ENCODE measurements around the gene MAD1L1.

MAD1L1 gene

DNA sequence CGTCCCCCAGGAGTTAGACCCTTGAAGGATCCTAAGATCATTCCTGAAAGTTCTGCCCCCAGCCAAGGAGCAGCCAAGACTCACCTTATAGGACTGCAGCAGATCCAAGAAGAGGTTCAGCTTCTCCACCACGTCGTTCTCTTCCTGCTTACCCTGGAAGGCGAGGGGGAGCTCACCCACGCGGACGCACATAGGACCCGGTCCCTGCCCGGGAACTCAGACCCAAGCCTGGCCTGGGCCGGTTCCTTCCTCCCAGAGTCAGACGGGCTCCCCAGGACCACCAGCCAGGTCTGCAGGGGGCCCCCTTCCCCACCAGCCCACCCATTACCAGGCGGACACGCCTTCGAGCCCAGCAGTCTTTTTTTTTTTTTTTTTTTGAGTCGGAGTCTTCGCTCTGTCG, 24.9 kb upstream of the MAD1L1 start:
- DNase-seq: no peak

DNA sequence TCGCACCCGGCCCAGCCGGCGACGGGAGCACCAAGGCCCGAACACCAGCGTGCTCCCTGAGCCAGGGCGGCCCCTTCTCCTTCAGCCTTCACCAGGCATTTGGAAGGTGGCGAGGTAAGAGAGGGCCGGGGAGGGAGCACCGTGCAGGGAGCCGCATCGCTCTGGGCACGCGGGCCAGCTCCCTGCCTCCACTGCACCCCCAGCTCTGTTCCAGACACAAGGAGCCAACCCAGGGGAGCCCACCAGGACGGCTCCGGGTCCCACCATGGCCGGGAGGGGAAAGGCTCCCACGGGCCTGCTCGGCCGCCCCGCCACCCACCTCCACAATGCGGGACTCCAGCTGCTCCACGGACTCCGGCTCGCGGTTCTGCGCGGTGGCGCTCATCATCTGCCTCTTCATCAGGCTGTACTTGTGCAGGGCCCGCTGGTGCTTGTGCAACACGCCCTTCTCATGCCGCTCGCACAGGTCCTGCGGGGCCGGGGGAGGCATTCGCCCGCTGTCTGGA, 24.4 kb upstream of the MAD1L1 start:
- DNase-seq: no peak

DNA sequence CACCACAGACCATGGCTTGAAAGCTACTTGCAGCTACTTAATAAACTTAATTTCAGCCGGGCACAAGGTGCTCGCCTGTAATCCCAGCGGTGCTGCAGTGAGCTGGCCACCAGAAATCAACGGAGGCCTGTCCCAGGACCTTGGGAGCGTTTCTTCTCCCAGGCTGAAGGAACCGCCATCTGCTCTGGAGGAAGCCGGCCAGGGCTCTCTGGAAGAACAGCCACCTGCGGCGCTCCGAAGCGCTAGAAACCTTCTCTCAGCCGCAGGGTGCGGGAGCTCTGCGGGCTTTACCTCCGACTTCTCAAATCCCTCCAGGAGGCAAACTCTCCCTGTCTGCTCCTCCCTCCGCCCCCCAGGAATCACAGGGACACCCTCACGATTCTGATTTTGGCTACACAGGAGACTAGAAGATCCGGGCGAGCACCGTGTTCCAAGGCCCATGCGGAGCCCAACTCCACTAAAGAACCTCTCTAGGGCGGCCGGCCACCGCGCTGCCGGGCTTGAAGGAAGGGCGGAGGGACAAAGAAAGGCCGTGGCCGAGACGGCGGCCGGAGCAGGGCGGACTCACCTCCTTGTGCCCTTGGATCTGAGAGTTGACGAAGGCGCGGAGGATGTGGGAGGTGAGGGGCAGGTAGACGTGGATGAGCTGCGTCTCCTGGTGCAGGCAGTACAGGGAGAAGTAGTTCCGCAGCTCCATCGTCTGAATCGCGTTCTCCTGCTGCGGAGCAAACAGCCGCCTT, 23.7 kb upstream of the MAD1L1 start:
- no peak for DNase-seq

DNA sequence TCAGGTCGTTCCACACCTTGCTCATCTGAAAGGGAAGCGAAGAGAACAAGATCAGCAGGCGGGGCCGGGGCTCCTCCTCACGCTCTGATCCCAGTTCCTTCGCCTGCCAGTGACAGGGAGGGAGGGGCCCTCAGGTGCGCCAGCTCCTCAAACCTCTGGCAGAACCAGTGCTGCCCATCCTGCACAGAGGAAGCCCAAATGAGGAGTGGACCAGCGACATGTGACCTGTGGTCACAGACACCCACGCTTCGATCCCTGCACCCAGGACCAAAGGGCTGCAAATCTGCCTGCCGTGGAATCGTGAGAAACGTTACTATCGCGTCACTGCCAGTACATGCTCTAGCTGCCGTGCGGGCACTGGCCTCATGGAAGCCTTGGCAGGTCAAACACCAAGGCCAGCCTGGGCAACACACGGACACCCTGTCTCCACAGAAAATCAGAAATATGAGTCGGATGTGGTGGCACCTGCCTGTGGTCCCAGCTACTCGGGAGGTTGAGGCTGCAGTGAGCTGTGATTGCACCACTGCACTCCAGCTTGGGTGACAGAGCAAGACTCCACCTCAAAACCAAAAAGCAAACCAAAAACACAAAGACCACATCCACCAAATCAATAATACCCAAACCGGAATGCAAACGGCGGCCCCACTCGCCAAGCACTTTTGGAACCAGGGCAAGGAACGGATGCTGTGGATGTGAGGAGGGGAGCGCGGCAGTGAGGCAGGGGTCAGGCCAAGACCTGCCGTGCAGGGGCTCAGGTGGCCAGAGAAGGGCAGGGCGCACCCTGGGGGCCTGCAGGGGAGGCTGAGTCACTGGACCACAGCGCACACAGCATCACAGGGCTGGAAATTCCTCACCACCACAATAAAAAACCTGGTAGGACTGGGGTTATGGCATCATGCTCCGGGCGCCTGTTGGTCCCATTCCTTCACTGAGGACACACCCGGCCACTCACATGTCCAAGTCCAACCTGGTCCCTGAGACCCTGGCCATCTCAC, 22.7 kb upstream of the MAD1L1 start:
- no peak for DNase-seq

DNA sequence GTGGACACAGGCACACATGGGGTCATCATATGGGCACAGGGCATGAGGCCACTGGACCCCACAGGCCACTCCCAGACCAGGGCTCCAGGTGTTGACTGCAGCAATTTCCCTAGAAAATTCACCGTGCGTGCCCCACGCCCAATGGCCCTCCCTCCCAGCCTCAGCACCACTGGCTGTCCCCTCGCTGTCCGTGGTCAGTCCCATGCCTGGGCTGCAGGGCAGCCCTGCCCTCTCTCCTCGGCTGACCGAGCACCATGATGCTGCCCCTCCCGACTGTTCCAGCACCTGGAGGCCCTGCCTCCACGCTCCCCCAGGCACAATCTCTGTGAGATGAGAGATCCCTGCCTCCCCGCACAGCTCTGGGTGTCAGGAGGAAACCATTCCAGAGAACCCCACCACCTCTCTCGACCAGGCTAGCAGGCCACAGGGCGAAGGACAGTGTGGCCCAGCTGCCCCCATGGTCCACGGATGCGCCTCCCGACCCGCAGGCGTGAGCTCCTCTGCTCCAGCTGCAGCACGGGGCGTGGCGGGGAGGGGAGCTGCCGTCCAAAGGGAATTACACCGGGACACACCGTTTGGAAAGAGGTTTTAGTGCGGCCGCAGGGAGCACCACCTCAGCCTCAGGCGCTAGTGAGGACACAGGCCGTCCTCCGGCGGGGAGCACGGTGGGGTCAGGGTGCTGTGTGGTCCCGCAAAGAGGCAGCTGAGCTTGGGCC, 21.8 kb upstream of the MAD1L1 start:
- no peak for DNase-seq

DNA sequence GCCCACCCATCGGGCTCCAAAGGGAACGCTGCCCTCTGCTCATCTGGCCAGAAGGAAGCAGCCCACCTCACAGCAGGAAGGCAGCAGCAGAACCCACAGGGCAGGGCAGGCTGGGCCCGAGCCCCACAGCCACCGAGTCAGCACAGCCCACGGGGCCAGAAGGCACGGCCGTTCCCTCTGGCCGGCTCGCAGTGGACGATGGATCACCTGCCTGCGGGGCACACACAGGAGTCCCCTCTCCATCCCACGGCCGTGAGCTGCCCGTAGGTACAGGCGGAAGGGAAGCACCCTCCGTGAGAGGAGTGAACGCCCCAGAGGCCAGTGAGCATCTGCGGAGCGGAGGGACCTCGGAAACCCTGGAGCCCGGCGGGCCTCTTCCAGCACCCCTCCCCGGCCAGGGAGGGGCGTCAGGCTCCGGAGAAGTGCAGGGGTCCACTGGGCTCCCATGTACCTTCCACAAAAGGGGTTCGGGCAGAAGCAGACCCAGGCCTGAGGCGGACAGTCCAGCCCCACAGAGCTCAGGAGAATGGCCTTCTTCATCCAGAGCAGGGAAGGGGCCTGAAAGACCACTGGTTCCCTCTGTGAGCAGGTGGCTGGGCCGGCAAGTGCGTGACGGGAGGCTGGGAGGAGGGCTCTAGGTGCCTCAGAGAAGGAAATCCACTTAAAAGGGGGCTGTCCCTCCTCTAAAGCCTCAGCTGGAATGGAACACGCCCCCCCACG, 20.9 kb upstream of the MAD1L1 start:
- DNase-seq: no peak

DNA sequence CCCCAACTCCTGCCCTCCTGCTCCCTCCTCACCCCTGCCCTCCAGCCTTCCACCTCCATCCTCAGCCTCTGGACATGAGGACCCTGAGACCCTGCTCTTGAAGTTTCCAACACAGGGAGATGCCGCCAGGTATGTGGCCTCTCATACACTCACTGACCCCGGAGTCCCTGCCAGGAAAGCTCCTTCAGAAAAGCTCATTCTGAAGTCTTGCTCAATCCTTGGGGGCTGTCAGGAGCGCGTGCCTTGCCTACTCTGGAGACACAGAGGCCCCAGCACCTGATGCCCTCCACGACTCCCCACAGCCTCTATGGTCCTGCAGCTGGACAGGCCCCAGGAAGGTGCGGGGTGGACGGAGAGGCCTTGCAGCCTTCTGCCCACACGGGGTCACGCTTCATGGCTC, 20.3 kb upstream of the MAD1L1 start:
- DNase-seq: no peak

DNA sequence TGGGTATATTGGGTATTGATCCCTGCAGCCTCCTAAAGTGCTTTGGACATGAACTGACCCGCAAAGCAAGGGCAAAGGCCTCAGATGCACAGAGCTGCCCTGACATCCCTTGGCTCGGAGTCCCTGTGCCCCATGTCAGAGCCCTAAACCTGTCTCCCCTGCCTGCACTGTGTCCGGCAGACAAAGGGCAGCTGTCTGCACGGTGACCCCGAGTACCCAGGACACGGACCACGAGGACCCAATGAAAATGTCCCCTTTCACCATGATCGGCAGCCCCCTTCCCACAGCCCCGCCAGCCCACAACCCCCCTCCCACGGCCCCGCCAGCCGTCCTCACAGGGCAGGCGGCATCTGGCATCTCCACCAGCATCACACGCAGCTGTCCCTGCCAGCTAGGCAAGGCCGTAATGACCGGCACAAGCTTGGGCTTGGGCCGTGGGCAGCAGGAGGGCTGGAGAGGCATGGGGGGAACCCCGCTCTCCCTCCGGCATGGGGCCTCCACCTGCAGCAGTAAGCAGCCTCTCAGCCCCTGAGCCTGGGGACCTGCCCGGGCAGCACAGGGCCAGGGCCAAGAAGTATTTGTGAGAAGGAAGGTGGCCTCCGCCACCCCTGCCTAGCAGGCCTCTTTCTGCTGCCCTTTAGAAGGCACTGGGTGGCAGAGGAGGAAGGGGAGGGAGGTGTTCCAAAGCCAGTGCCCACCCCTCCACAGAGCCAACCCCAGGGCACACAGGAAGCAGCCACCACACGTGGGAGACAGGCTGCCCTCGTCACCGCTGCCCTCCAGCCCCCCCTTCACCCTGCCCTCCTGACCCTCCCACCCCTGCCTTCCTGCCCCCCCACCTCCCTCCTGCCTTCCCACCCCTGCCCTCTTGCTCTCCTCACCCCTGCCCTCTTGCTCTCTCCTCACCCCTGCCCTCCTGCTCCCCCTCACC, 19.4 kb upstream of the MAD1L1 start:
- DNase-seq: no peak

DNA sequence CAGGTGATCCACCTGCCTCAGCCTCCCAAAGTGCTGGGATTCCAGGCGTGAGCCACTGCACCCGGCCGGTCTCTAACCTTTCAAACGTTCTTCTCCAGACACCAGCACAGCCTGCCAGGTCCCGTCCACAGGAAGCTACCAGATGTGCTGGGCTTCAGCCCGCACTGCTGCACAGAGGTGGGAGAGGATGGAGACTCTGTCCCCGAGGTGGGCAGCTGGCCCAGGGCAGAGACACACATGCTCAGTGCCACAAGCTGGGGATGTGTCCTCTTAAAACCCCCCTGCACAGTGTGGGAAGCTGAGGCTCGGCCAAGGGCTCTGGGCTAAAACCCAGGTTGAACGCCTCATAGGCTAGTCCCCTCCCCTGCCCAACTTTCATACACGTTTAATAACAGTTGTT, 18.6 kb upstream of the MAD1L1 start:
- no peak for DNase-seq

DNA sequence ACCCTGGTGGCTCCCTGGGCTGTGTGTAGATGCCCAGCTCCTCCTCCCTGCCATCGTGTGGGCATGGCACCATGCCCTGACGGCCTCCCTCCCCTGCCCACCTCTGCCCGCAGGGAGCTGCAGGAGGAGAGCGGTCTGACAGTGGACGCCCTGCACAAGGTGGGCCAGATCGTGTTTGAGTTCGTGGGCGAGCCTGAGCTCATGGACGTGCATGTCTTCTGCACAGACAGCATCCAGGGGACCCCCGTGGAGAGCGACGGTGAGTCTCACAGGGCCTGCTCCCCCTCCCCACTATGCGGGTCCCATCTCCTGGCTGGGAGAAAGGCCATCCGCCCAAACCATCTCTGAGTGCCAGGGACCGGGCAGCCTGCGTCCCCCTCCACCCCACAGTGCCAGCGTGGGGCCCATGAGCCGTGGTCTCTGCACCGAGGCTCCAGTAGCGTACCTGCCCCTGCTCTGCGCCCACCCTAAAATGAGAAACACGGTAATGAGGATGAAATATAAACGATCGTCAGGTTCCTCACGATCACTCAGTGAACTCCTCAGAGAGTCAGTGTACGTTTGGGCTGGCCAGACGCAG, 17.1 kb upstream of the MAD1L1 start:
- no peak for DNase-seq

DNA sequence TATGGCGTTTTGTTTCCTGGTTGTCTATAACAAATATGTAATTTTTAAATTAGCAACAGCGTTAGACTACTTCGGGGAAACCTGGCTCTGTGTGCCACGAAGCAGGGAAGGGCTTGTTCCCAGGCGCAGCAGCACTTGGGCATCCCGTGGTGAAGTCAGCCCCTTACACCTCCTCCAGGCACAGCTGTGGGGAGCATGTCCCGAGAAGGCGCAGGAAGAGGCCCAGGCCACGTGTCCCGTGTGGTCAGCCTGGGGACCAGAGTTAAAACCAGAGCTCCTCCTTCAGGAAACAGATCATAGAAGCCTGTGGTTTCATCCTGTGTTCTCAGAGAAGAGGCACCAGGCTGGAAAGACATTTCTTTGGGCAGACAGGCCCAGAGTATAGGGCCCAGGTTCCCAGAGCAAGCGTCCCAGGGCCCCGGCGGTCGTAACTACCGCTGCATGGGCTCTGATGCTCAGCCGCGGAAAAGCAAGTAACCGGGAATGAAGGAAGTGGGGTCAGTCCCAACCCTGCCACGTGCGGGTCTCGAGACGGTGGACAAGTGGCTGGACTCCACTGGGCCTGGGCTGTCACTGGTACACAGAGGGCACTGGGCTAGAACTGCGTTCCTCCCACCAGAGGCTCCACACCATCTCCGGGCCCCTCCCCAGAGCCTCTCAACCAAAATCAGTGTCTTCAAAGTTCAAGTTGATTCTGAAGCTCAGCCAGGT, 16.4 kb upstream of the MAD1L1 start:
- no peak for DNase-seq

DNA sequence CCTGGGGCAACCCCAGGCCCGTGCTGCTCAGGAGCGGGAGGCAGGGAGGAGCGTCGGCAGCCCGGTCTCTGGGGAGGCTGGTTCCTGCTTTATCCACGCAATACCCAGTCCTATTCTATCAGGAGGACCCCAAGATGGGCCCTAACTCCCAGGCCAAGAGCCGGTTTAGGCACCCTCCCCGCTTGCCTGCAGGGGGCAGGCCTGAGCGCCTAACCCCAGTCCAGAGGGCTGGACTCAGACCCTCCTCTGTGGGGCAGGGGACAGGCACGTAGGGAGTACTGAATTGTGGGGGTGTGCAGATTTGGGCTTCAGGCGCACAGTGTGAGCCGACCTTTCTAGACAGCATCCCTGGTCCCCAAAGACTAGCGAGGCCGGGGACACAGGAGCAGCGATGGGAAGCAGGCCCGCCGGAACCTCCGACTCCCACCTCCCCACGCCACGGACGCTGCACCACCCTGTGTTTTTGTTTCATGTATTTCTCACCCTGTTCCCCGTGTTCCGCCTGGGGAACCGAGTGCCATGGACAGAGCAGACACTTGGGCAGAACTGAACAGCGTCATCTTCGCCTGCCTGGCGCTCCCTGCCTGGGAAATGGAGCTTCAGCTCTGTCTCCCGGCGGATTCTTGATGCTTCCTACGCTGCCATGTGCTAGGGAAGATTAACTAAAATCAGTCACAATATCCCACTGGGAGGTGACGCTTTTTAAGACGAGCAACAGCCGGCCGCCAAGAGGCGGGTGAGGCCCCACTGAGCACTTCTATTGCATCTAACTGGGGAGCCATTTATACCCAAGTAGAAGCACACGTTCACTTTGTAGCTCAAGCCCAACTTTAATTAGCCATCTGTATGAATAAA, 14.6 kb upstream of the MAD1L1 start:
- no peak for DNase-seq

DNA sequence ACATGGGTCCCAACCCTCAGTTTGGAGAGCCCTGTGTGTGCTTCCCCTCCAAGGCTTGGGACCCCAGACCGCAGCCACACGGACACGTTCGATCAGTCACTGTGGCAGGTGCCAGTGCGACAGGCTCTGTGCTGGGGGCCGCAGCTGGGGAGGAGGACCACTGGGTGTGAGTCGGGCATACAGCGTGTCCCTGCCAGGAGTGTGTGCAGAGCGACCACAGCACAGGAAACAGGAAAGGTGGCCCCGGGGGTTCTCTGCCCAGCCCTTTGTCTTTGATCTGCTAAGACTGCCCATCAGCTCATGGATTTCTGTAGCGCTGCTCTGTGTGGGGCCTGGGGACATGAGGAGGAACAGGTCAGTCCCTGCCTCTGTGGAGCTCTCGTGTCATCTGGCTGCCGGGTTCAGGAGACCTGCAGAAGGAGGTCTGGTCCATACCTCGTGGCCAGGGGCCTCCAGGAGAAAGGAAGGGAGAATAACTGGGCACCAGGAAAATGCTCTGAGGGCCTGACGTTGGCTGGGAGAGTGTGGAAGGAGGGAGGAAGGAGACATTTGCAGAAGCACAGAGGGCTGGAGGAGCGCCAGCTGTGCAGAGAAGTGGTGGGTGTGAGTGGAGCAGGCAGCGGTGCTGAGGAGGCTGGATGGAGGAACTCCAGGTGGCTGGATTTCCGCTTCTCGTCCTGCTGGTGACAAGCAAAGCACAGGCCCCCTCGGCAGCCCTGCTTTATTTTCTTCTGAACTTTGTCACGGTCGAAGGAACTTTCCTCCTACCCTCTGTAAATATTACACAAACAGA, 13.3 kb upstream of the MAD1L1 start:
- no peak for DNase-seq

DNA sequence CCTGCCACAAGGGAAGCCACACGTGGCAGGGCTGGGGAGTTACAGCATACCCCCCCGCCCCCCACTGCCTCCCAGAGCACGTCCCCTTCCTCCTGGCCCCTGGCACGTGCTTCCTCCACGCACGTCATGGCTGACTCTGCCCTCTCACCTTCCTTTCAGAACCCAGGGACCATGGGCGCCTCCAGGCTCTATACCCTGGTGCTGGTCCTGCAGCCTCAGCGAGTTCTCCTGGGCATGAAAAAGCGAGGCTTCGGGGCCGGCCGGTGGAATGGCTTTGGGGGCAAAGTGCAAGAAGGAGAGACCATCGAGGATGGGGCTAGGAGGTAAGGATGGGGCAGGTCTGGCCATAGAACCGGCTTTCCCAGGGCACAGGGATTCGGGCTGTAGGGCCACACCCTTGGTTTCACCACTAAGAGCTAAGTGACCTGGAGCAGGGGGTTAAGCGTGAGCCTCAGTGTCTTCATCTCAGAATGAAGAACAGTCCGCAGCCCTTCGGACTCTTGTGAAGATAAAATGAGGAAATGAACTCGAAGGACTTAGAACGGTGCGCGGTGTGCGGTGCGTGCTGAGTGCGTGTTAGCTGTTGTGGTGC, 11.8 kb upstream of the MAD1L1 start:
- no peak for DNase-seq

DNA sequence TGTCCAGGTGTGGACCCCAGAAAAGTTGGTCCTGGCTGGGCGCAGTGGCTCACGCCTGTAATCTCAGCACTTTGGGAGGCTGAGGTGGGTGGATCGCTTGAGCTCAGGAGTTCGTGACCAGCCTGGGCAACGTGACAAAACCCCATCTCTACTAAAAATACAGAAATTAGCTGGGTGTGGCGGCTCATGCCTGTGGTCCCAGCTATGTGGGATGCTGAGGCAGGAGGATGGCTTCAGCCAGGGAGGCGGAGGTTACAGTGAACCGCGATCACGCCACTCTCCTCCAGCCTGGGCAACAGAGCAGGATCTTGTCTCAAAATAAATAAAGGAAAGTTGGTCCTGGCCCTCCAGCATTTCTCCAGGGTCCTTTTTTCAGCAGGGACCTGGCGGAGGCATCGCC, 10.7 kb upstream of the MAD1L1 start:
- DNase-seq: no peak

DNA sequence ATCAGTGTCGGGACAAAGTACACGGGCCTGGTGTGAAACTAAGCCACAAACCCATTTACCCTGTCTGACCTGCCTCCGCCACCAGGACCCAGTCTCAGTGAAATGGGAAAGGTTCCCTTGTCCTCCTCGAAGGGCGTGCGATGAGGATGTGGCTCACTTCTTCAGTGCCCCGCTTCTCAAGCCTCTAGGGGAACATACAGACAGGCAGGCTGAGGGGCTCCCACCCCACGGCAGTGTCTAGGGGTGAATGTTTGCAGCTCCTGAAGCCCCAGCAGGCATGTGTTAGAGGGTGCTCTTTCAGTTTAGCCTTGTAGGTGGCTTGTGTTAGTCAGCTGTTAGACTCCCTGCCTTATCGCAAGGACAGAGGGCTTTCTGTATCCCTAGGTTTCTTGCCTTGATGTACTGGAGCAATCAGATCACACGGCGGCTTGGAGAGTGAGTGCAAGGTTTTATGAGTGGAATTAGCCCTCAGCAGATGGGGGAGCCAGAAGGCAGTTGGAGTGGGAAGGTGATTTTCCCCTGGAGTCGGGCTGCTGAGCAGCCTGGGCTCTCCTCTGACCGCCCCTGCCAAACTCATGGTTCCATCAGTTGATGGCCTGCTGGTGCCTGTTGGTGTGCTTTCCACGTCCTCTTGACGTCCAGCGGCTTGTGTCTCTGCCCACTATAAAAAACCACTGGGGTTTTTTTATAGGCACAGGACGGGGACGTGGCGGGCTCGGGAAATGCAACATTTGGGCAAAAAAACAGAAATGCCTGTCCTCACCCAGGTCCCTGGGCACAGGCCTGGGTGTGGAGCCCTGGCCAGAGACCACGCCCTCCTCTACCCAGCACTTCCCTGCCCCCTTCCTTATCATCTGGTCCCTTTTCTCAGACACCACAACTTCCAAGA, 10.0 kb upstream of the MAD1L1 start:
- DNase-seq: no peak
